A673 (cell line): ENCODE results near the gene PICALM. TPM values are rescaled to one million over a fixed set of nuclear protein-coding genes. Genes with fewer than 3 reads are reported as not detected.

Source experiments
- BruUV-seq: library from RNA; stranded (reverse); fragments of 400-500 nt; replicated peaks from 2 replicates; lab custom pipeline; 2021; lab: Mats Ljungman, UMichigan
- CTCF ChIA-PET: fragments of 300-600 bp; sonication (Branson Sonifier 250); formaldehyde crosslinking; loops from one replicate; lab custom pipeline; 2022; ENCODE audit warnings: antibody characterized with exemption; lab: Charles Lee
- POLR2A ChIA-PET: fragments of 300-600 bp; sonication (Branson Sonifier 250); formaldehyde crosslinking; loops from one replicate; lab custom pipeline; 2022; ENCODE audit warnings: antibody characterized with exemption; ENCODE audit not compliant: low non-redundant PET; lab: Charles Lee
- DNase-seq: peaks from one replicate; pipeline ENCODE4 v3.0.0-alpha.2; 2015; ENCODE audit warnings: low spot score
- H3K27ac ChIP-seq: fragments of 200-600 bp; sonication (generic); 2 replicates; pipeline ENCODE4 v1.5.1; 2016; ENCODE audit warnings: mixed run types, low read depth, mild to moderate bottlenecking, mixed read lengths, antibody characterized with exemption, low read length; ENCODE audit not compliant: poor library complexity, severe bottlenecking
- H3K27me3 ChIP-seq: fragments of 200-600 bp; sonication (generic); replicated peaks from 2 replicates; pipeline ENCODE4 v1.6.1; 2017; ENCODE audit warnings: mixed run types, low read depth, mild to moderate bottlenecking, mixed read lengths, antibody characterized with exemption, low read length; ENCODE audit not compliant: insufficient read depth, poor library complexity
- H3K36me3 ChIP-seq: fragments of 200-600 bp; sonication (generic); 2 replicates; pipeline ENCODE4 v1.6.1; 2016; ENCODE audit warnings: mixed run types, mild to moderate bottlenecking, mixed read lengths, antibody characterized with exemption, low read length; ENCODE audit not compliant: insufficient read depth, poor library complexity, severe bottlenecking
- H3K4me1 ChIP-seq: fragments of 200-600 bp; sonication (generic); 2 replicates; pipeline ENCODE4 v1.6.1; 2017; ENCODE audit warnings: mixed run types, mild to moderate bottlenecking, mixed read lengths, antibody characterized with exemption, low read length; ENCODE audit not compliant: insufficient read depth, poor library complexity, severe bottlenecking
- H3K4me3 ChIP-seq: fragments of 200-600 bp; sonication (generic); 2 replicates; pipeline ENCODE4 v1.5.1; 2016; ENCODE audit warnings: low read depth, mixed run types, mild to moderate bottlenecking, mixed read lengths, low read length; ENCODE audit not compliant: poor library complexity, severe bottlenecking
- H3K9me3 ChIP-seq: fragments of 200-600 bp; sonication (generic); 2 replicates; pipeline ENCODE4 v1.6.1; 2016; ENCODE audit warnings: mixed run types, low read depth, mild to moderate bottlenecking, mixed read lengths, antibody characterized with exemption, low read length; ENCODE audit not compliant: poor library complexity, severe bottlenecking
- EZH2 ChIP-seq: fragments of 200-600 bp; sonication (generic); IDR thresholded peaks from 2 replicates; pipeline ENCODE4 v1.6.1; 2017; ENCODE audit warnings: borderline replicate concordance, low read depth, mild to moderate bottlenecking, mixed read lengths, antibody characterized with exemption, low read length; ENCODE audit not compliant: poor library complexity, severe bottlenecking
- intact Hi-C: fragments of 100-400 bp; cut with micrococcal nuclease; formaldehyde crosslinking; loops from one replicate; pipeline ENCODE4 v1.10.0; 2022; ENCODE audit not compliant: unreplicated experiment
- total RNA-seq: library from RNA; stranded (reverse); gene quantifications from 2 replicates; pipeline ENCODE4 v1.2.3, GENCODE V29; 2021
- TF ChIP-seq, protein P1 (sequence below): fragments of 300-800, 200-600 bp; sonication (generic); conservative IDR thresholded peaks from 2 replicates; pipeline ENCODE4 v1.5.1; 2017; ENCODE audit warnings: low read depth, mild to moderate bottlenecking, antibody characterized with exemption, low read length, moderate library complexity, mixed read lengths

Gene PICALM
- total RNA-seq, 1 experiment from 2014 or later, result 174 TPM

DNA sequence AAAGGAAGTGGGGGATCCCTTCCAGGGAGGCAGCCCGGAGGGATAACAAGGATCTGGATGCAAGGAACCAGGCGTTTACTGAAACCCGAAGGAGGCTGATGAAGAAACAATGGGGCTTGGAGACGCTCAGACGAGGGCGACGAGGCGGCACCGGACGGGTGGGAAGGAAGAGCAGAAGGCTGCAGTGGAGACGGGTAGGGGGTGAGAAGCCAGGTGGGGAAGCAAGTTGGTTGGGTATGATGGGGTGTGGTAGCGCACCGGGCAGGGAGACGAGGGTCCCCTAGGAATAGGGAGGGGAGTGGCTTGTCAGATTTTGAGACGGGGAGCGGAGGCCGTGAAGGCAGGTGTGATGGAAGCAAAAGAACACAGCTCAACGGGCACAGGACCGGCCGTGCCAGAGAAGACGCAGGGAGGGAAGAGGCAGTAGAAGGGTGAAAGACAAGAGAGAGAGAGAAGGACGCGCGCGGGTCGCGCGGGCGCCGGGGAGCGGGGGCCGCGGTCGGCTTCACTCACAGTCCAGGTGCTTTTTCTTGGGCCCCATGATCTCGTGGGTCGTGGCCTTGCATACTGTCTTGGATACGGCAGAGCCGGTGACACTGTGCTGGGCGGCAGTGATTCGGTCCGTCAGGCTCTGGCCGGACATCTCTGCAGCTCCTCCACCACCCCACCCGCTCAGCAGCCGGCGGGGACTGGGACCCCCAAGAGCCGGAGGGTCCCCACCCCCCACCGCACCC, 579 bp downstream of the PICALM start:
- peak; percentile 50 for DNase-seq
- POLR2A ChIA-PET, result interaction anchor here (0.7 kb wide), 1 partner anchor 125 kb away, joined by 4 read pairs; no protein-coding TSS in a partner anchor

GRCh38 chr11:86067851-86068137, 1.1 kb downstream of the PICALM start:
- ChIA-PET CTCF (interaction anchor here (1.4 kb wide), 1 partner anchor 26 kb away, joined by 4 read pairs; no protein-coding TSS in a partner anchor), POLR2A (no interaction called here)
- Histone ChIP-seq H3K9me3 (no peaks in the 10 kb centered on the region), H3K4me3 (peak overlapping the region; percentile 76), H3K4me1 (peaks cover 45% of the 10 kb centered on the region), H3K27me3 (no peaks in the 10 kb centered on the region), H3K36me3 (no peaks in the 10 kb centered on the region), H3K27ac (peak overlapping the region; percentile 90)
- TF ChIP-seq EZH2, result no peak
- TF ChIP-seq, protein P1, sequence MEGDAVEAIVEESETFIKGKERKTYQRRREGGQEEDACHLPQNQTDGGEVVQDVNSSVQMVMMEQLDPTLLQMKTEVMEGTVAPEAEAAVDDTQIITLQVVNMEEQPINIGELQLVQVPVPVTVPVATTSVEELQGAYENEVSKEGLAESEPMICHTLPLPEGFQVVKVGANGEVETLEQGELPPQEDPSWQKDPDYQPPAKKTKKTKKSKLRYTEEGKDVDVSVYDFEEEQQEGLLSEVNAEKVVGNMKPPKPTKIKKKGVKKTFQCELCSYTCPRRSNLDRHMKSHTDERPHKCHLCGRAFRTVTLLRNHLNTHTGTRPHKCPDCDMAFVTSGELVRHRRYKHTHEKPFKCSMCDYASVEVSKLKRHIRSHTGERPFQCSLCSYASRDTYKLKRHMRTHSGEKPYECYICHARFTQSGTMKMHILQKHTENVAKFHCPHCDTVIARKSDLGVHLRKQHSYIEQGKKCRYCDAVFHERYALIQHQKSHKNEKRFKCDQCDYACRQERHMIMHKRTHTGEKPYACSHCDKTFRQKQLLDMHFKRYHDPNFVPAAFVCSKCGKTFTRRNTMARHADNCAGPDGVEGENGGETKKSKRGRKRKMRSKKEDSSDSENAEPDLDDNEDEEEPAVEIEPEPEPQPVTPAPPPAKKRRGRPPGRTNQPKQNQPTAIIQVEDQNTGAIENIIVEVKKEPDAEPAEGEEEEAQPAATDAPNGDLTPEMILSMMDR, result no peak
- BruUV-seq, result no TSS peak
- intact Hi-C loops, result loop anchor here (5.0 kb wide), 1 partner anchor 180 kb away; no protein-coding TSS in a partner anchor
- no peak for DNase-seq

More for the DNA sequence above, 579 bp downstream of the PICALM start:
- Histone ChIP-seq H3K4me3 (peak overlapping the region; percentile 76), H3K27ac (peak overlapping the region; percentile 90), H3K36me3 (no peaks in the 10 kb centered on the region), H3K27me3 (no peaks in the 10 kb centered on the region), H3K9me3 (no peaks in the 10 kb centered on the region), H3K4me1 (peaks cover 41% of the 10 kb centered on the region)
- CTCF ChIA-PET, result interaction anchor here (1.2 to 1.4 kb wide), 2 partner anchors 26 to 27 kb away, joined by 4 to 10 read pairs; no protein-coding TSS in a partner anchor
- no peak for TF ChIP-seq EZH2
- TF ChIP-seq, protein P1, result no peak
- no TSS peak for BruUV-seq
- intact Hi-C loops, result loop anchor here (5.0 kb wide), 1 partner anchor 179 kb away; no protein-coding TSS in a partner anchor

GRCh38 chr11:86067009-86067850, 1.7 kb downstream of the PICALM start:
- Histone ChIP-seq H3K27me3 (no peaks in the 10 kb centered on the region), H3K27ac (peak overlapping the region; percentile 90), H3K4me1 (peaks cover 49% of the 10 kb centered on the region), H3K9me3 (no peaks in the 10 kb centered on the region), H3K4me3 (peak overlapping the region; percentile 76), H3K36me3 (no peaks in the 10 kb centered on the region)
- intact Hi-C loops, result loop anchor here (5.0 kb wide), 1 partner anchor 180 kb away; no protein-coding TSS in a partner anchor
- TF ChIP-seq EZH2, result no peak
- TF ChIP-seq, protein P1, result no peak
- BruUV-seq, result TSS peak; percentile 39
- POLR2A ChIA-PET, result no interaction called here
- no peak for DNase-seq
- CTCF ChIA-PET, result interaction anchor here (1.4 kb wide), 1 partner anchor 26 kb away, joined by 4 read pairs; no protein-coding TSS in a partner anchor
